ENCODE results near the gene RCBTB2. TPM values are rescaled to one million over a fixed set of nuclear protein-coding genes. Genes with fewer than 3 reads are reported as not detected.
A peak's percentile ranks its signal among the peaks of the same experiment; 100 is the strongest.

RCBTB2 gene
- total and polyA plus RNA-seq, 4 donors, result 4.1 to 9.0 (median 5.4) TPM

- H3K36me3 ChIP-seq (ENCODE audit: control insufficient read depth in 4 of 4, insufficient read depth in 3 of 4, low read depth in 1 of 4, low read length in 3 of 4), result no peaks in the 10 kb centered on the region
- DNase-seq (ENCODE audit: low spot score), result no peak
- no peak overlapping the region for H3K9ac ChIP-seq (ENCODE audit: low read depth in 1 of 2, low read length in 2 of 2)
- no peak overlapping the region for H3K4me3 ChIP-seq (ENCODE audit: low read depth in 1 of 3, low read length in 3 of 3)
- TF ChIP-seq RAD21 (IDR thresholded peaks at IDR 0.05) (no peak), REST (IDR thresholded peaks at IDR 0.05) (no peak), MAX (IDR thresholded peaks at IDR 0.05) (no peak)
- peaks cover 9 to 15% (median 10%) of the 10 kb centered on the region in 4 donors for H3K9me3 ChIP-seq (ENCODE audit: control insufficient read depth in 4 of 4, low read length in 3 of 4)
- H3K27ac ChIP-seq (ENCODE audit: low read depth in 1 of 2, low read length in 2 of 2), result no peak overlapping the region
- no peaks in the 10 kb centered on the region for H3K27me3 ChIP-seq (ENCODE audit: control insufficient read depth in 4 of 4, insufficient read depth in 4 of 4, low read length in 3 of 4)
- H3K4me1 ChIP-seq (ENCODE audit: control insufficient read depth in 4 of 4, insufficient read depth in 4 of 4, low read length in 3 of 4), result no peaks in the 10 kb centered on the region
Observed at GRCh38 chr13:48555441-48555840, 22.6 kb upstream of the RCBTB2 start.

GRCh38 chr13:48551329-48551728 lies 18.4 kb upstream of the RCBTB2 start:
- Histone ChIP-seq H3K4me1 (ENCODE audit: control insufficient read depth in 4 of 4, insufficient read depth in 4 of 4, low read length in 3 of 4) (peaks cover 0 to 5% (median 2%) of the 10 kb centered on the region in 4 donors), H3K4me3 (ENCODE audit: low read depth in 1 of 3, low read length in 3 of 3) (peak overlapping the region in 2 of 3 donors; percentile 5 to 22), H3K27me3 (ENCODE audit: control insufficient read depth in 4 of 4, insufficient read depth in 4 of 4, low read length in 3 of 4) (no peaks in the 10 kb centered on the region), H3K27ac (ENCODE audit: low read depth in 1 of 2, low read length in 2 of 2) (no peak overlapping the region), H3K36me3 (ENCODE audit: control insufficient read depth in 4 of 4, insufficient read depth in 3 of 4, low read depth in 1 of 4, low read length in 3 of 4) (no peaks in the 10 kb centered on the region), H3K9me3 (ENCODE audit: control insufficient read depth in 4 of 4, low read length in 3 of 4) (peaks cover 10 to 15% (median 10%) of the 10 kb centered on the region in 4 donors), H3K9ac (ENCODE audit: low read depth in 1 of 2, low read length in 2 of 2) (no peak overlapping the region)
- TF ChIP-seq SP1 (IDR thresholded peaks at IDR 0.05) (no peak), HNF4G (IDR thresholded peaks at IDR 0.05) (no peak), ATF3 (IDR thresholded peaks at IDR 0.05) (no peak), HNF4A (conservative IDR thresholded peaks at IDR 0.05) (no peak), MAX (IDR thresholded peaks at IDR 0.05) (no peak), FOXA2 (IDR thresholded peaks at IDR 0.05) (no peak), NR2F2 (IDR thresholded peaks at IDR 0.05) (no peak), FOXA1 (IDR thresholded peaks at IDR 0.05) (no peak), ZBTB33 (IDR thresholded peaks at IDR 0.05) (no peak), JUND (IDR thresholded peaks at IDR 0.05) (no peak), EGR1 (IDR thresholded peaks at IDR 0.05; ENCODE audit: low read depth in 2 of 2) (no peak), RXRA (IDR thresholded peaks at IDR 0.05) (no peak)
- no peak for DNase-seq (ENCODE audit: low spot score)
- WGBS, result 79% methylated on average over 1 of the region's 1 CpG
